ENCODE results near the gene SV2C. TPM values are rescaled to one million over a fixed set of nuclear protein-coding genes. Genes with fewer than 3 reads are reported as not detected.

Gene SV2C
- total RNA-seq, 1 experiment from 2014 or later: 0.09 TPM

DNA sequence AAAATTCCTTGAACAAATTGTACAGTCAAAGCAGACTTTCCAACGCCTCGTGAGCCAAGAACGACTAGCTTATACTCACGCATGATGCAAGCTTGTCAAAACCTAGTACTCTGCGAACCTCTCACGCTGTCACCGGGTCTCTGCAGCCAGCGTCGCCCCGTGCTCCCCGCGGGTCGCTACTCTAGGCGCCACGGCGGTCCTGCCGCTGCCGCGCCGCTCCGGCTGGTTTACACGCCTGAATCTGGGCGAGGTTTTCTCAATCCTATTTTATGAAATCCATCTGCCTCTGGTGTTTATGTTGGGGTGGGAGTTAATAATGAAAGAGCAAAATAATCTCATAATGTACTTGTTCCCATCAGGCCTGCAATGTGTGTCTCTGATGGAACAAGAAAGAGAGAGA, 90.9 kb downstream of the SV2C start (continued):
- TF ChIP-seq, protein P1, sequence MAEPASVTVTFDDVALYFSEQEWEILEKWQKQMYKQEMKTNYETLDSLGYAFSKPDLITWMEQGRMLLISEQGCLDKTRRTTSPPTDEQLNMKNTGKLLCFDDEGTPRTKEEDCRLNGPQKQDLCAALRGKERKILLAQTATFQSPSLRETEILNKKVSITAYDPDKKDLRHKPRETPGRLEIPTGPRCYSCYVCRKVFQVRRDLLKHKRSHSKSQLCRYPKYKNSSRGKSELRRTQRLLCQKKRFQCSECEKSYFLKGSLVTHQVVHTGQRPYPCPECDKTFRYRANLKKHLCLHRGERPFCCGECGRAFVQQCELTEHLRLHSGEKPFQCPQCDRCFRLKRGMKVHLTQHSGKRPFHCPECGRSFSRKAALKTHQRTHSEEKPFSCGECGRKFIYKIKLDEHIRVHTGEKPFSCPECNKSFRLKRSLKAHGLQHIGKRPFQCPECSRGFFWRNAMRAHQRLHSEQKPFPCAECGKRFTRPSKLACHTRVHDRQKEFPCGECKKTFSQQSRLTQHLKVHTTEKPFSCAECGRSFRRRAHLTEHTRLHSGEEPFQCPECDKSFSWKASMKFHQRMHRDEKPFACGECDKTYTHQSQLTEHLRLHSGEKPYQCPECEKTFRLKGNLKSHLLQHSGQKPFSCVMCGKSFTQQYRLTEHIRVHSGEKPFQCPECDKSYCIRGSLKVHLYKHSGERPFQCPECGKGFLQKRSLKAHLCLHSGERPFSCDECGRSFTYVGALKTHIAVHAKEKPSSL (CRISPR knock-in tag; conservative IDR thresholded peaks at IDR 0.05): no peak
- TF ChIP-seq, protein P2, sequence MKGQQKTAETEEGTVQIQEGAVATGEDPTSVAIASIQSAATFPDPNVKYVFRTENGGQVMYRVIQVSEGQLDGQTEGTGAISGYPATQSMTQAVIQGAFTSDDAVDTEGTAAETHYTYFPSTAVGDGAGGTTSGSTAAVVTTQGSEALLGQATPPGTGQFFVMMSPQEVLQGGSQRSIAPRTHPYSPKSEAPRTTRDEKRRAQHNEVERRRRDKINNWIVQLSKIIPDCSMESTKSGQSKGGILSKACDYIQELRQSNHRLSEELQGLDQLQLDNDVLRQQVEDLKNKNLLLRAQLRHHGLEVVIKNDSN (CRISPR knock-in tag; IDR thresholded peaks at IDR 0.05): no peak
- TF ChIP-seq JAZF1 (CRISPR knock-in tag; IDR thresholded peaks at IDR 0.05) (no peak), GTF2I (CRISPR knock-in tag; conservative IDR thresholded peaks at IDR 0.05) (no peak)
- TF ChIP-seq, protein P3, sequence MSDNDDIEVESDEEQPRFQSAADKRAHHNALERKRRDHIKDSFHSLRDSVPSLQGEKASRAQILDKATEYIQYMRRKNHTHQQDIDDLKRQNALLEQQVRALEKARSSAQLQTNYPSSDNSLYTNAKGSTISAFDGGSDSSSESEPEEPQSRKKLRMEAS (CRISPR knock-in tag; IDR thresholded peaks at IDR 0.05): no peak
- TF ChIP-seq, protein P4, sequence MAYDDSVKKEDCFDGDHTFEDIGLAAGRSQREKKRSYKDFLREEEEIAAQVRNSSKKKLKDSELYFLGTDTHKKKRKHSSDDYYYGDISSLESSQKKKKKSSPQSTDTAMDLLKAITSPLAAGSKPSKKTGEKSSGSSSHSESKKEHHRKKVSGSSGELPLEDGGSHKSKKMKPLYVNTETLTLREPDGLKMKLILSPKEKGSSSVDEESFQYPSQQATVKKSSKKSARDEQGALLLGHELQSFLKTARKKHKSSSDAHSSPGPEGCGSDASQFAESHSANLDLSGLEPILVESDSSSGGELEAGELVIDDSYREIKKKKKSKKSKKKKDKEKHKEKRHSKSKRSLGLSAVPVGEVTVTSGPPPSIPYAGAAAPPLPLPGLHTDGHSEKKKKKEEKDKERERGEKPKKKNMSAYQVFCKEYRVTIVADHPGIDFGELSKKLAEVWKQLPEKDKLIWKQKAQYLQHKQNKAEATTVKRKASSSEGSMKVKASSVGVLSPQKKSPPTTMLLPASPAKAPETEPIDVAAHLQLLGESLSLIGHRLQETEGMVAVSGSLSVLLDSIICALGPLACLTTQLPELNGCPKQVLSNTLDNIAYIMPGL (CRISPR knock-in tag; IDR thresholded peaks at IDR 0.05): no peak

DNA sequence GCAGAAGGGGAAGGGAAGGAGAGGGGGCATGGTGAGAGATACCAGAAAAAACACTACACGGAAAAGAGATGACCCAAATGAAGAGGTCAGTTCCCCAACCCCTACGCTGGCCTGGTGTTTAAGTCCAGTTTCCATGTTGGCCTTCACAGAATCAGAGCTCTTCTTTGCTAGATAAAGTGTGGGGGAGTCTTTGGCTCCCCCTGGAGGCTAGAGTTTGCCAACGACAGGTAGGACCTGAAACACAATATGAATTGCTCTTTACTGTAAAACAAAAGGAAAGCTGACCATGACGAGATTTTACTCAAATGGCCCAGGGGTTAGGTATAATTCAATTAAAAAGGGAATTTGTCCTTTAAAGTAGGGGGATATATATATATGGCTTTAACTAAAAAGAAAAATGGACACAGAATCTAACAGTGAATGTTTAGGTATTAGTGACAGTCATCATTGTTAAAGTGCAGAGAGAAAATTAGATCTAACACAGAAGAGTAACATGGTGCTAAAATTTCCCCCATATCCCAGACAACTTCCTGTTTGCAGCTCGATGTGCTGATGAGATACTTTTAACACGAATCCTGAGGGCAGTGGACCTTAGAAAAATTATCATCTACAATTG, 92.0 kb downstream of the SV2C start:
- no peak overlapping the region for H3K27ac Mint-ChIP-seq
- POLR2A ChIA-PET: interaction anchor here (0.7 kb wide), 1 partner anchor 101 kb away, joined by 3 read pairs; no protein-coding TSS in a partner anchor
- H3K4me1 Mint-ChIP-seq: peaks cover 14% of the 10 kb centered on the region
- TF ChIP-seq ZNF671 (CRISPR knock-in tag; IDR thresholded peaks at IDR 0.05) (no peak), ELF4 (CRISPR knock-in tag; IDR thresholded peaks at IDR 0.05; ENCODE audit: low read depth) (no peak), GRHL2 (CRISPR knock-in tag; IDR thresholded peaks at IDR 0.05; ENCODE audit: insufficient replicate concordance, severe bottlenecking) (no peak)
- TF ChIP-seq, protein P5, sequence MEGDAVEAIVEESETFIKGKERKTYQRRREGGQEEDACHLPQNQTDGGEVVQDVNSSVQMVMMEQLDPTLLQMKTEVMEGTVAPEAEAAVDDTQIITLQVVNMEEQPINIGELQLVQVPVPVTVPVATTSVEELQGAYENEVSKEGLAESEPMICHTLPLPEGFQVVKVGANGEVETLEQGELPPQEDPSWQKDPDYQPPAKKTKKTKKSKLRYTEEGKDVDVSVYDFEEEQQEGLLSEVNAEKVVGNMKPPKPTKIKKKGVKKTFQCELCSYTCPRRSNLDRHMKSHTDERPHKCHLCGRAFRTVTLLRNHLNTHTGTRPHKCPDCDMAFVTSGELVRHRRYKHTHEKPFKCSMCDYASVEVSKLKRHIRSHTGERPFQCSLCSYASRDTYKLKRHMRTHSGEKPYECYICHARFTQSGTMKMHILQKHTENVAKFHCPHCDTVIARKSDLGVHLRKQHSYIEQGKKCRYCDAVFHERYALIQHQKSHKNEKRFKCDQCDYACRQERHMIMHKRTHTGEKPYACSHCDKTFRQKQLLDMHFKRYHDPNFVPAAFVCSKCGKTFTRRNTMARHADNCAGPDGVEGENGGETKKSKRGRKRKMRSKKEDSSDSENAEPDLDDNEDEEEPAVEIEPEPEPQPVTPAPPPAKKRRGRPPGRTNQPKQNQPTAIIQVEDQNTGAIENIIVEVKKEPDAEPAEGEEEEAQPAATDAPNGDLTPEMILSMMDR (IDR thresholded peaks at IDR 0.05): peak; percentile 55
- H3K36me3 Mint-ChIP-seq: no peaks in the 10 kb centered on the region
- CTCF ChIA-PET: interaction anchor here (0.5 to 2.8 kb wide), 61 partner anchors 9 to 520 kb away, joined by 3 to 60 read pairs (median 5); no protein-coding TSS in a partner anchor
- peaks cover 3% of the 10 kb centered on the region; the same call in 1 of the 2 replicates for H3K9me3 Mint-ChIP-seq
- no peak overlapping the region for H3K4me3 Mint-ChIP-seq
- DNase-seq (ENCODE audit: low spot score): peak; percentile 72
- H3K27me3 Mint-ChIP-seq (ENCODE audit: low read depth): no peaks in the 10 kb centered on the region
- ATAC-seq: peak; percentile 85

DNA sequence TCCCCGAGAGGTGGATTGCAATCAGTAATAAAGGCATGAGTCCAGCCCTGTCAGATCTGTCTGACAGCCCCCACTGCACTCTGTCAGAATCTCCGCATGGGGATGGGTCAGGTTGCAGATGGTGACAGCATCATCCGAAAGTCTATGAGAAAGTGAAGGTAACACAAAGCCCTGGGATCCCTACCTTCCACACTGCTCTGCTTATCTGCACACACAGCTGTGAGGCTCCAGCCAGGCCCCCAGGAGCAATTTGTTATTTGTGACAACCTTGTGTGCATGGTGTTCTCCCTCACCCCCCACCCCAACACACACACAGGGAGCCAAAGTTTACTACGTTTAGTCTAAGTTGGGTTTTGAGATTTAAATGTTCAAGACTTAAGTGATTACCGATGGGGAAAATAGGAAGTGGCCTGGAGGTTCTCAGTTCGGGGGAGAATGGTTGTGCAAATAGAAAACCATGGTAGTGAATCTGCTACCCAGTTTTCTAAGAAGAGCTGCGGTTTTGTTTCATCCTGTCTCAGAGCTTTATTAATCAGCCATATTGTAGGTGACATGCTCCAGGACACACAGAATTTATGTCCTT, 92.7 kb downstream of the SV2C start:
- ATAC-seq (peak; percentile 59), DNase-seq (ENCODE audit: low spot score) (no peak)
- no peak overlapping the region; the same call in 1 of the 2 replicates for H3K27ac Mint-ChIP-seq
- no peaks in the 10 kb centered on the region for H3K27me3 Mint-ChIP-seq (ENCODE audit: low read depth)
- ChIA-PET POLR2A (no interaction called here), CTCF (interaction anchor here (0.5 to 2.8 kb wide), 53 partner anchors 9 to 519 kb away, joined by 3 to 60 read pairs (median 6); no protein-coding TSS in a partner anchor)
- no peaks in the 10 kb centered on the region for H3K36me3 Mint-ChIP-seq
- peaks cover 14% of the 10 kb centered on the region for H3K4me1 Mint-ChIP-seq
- H3K4me3 Mint-ChIP-seq: no peak overlapping the region
- peaks cover 3% of the 10 kb centered on the region; the same call in 1 of the 2 replicates for H3K9me3 Mint-ChIP-seq
- TF ChIP-seq, protein P6, sequence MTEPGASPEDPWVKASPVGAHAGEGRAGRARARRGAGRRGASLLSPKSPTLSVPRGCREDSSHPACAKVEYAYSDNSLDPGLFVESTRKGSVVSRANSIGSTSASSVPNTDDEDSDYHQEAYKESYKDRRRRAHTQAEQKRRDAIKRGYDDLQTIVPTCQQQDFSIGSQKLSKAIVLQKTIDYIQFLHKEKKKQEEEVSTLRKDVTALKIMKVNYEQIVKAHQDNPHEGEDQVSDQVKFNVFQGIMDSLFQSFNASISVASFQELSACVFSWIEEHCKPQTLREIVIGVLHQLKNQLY (CRISPR knock-in tag; IDR thresholded peaks at IDR 0.05): no peak
- TF ChIP-seq, protein P7, sequence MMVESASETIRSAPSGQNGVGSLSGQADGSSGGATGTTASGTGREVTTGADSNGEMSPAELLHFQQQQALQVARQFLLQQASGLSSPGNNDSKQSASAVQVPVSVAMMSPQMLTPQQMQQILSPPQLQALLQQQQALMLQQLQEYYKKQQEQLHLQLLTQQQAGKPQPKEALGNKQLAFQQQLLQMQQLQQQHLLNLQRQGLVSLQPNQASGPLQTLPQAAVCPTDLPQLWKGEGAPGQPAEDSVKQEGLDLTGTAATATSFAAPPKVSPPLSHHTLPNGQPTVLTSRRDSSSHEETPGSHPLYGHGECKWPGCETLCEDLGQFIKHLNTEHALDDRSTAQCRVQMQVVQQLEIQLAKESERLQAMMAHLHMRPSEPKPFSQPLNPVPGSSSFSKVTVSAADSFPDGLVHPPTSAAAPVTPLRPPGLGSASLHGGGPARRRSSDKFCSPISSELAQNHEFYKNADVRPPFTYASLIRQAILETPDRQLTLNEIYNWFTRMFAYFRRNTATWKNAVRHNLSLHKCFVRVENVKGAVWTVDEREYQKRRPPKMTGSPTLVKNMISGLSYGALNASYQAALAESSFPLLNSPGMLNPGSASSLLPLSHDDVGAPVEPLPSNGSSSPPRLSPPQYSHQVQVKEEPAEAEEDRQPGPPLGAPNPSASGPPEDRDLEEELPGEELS (CRISPR knock-in tag; IDR thresholded peaks at IDR 0.05): no peak
- TF ChIP-seq SOX15 (CRISPR knock-in tag; IDR thresholded peaks at IDR 0.05): no peak
- TF ChIP-seq, protein P8, sequence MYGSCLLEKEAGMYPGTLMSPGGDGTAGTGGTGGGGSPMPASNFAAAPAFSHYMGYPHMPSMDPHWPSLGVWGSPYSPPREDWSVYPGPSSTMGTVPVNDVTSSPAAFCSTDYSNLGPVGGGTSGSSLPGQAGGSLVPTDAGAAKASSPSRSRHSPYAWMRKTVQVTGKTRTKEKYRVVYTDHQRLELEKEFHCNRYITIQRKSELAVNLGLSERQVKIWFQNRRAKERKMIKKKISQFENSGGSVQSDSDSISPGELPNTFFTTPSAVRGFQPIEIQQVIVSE (CRISPR knock-in tag; IDR thresholded peaks at IDR 0.05; ENCODE audit: borderline replicate concordance): no peak
- TF ChIP-seq, protein P9, sequence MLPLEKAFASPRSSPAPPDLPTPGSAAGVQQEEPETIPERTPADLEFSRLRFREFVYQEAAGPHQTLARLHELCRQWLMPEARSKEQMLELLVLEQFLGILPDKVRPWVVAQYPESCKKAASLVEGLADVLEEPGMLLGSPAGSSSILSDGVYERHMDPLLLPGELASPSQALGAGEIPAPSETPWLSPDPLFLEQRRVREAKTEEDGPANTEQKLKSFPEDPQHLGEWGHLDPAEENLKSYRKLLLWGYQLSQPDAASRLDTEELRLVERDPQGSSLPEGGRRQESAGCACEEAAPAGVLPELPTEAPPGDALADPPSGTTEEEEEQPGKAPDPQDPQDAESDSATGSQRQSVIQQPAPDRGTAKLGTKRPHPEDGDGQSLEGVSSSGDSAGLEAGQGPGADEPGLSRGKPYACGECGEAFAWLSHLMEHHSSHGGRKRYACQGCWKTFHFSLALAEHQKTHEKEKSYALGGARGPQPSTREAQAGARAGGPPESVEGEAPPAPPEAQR (CRISPR knock-in tag; IDR thresholded peaks at IDR 0.05): no peak
- TF ChIP-seq, protein P5 (IDR thresholded peaks at IDR 0.05): no peak
- no peak for TF ChIP-seq ZNF138 (CRISPR knock-in tag; conservative IDR thresholded peaks at IDR 0.05)
